Fibroblast of skin of left biceps (primary cell): Measurements from ENCODE around the gene STPG1.

ENCODE experiments used
- DNase-seq, 2 experiments: peaks; one replicate each; pipeline ENCODE4 v3.0.0-alpha.2; 2013; ENCODE audit warnings: low read depth in 2 of 2

The STPG1 gene

DNA sequence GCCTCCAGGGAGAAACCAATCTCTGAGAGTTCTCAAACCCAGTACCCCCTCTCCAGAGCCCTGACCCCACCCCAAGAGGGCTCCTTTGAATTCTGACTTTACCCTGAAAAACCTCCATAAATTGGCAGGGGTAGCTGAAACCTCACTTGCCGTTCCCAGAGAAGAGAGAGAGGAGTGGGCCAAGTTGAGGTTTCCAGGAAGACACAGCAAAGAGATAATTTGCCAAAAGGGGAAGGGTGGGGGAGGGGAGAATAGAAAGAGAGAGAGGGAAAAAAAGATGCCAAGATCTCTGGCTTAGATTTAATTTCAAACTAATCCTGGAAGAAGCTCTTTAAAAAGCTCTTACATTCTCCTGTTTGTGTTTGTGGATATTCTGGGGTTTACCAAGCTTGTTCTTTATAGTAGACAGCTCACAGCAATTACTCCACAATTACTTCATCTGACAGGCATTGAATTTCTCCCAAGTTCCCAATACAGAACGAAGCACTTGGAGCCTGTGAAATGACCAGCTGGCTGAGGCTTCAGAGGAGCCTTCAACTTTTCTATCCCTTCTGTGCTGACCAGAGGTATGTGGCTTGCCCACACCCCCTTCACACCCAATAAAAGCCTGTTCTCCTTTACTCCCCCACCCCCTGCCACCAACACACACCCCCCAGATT, 95.5 kb downstream of the STPG1 start:
- peak in 1 of 2 experiments; percentile 25 for DNase-seq

DNA sequence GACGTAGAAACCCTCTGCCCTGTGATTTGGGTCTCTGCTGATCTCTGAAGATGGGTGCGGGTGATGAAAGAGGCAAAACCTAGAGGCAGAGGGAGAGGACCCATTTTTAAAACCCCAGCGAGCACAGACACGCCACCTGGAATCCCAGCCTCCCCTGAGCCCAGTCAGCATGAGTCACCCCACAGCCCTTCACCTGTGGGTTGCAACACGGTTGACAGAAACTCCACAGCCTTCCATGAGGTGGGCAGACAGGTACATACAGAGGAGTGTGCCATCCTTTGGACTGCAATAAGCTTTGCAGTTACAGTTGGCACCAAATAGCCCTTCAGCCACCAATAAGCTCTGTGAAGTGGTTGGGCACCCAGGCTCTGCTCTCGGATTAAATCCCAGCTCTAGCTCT, 96.5 kb downstream of the STPG1 start:
- no peak for DNase-seq

DNA sequence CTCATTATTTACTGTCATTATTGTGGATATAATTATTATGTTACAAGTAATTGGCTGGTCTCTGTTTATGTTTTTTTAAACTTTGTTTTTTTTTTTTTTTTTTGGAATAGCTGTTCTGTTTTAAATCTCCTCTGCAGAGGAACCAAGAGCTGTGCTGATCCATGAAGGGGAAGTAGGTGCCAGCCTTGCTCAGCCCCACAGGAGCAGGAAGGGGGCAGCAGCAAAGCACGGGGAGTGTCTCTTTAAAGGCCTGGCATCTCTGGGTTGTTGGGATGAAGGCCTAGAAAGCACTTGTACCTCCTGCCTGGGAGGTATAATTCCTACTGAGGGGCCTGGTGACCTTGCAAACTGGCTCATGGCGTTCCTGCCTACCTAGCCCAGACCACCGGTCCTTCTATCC, 96.9 kb downstream of the STPG1 start:
- no peak for DNase-seq

DNA sequence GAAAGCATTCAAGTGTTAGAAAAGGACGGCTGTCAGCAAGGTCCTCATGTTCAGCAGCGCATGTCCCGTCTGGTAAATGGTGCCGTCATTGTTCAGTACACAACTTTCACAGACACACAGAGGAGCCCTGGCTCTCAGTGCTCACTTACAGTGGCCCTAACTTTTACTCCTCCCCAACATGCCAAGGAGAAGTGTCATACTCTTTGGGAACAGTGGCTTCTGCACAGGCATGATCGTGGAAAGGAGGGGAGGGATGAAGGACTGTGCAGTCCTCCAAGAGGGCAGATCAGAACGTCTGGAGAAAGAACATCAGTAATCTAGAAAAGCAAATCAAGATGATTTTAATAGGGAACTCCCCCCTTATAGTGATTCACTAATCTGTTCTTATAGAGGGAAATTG, 98.2 kb downstream of the STPG1 start:
- DNase-seq = no peak

DNA sequence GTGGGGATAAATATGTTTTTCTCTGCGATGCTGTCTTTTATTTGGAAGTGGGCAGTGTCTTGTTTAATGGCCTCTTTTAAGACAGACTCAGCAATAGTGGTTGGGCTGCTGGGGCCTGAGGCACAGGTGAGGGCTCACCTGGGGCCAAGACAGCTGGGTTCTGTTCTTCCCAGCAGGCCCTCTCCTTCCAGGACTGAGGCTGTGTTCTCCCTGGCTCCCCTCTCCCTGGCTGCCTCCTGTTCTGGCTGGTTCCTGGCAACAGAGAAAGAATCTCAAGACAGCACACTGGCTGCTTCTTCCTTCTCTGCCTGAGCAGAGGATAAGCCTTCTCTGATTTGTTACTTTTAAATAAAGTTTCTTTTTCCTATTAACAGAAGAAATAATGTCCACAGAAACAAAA, 101.8 kb downstream of the STPG1 start:
- DNase-seq = no peak

DNA sequence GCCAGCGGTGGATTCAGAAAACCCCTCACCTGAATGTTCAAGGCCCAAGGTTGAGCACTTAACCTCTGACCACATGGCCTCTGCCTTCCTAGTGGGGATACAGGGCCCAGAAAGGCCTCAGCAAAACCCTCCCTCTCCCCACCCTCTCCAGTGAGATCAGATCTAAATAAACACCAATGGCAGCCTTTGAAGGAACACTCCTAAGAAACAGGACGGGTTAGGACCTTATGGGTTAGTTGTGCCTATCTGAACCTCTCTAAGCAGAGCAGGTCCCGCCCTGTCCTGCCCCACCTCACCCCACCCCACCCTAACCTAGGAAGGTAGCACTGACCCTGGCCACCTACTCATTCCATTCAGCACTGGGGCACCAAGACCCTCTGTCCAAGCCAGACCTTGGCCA, 102.3 kb downstream of the STPG1 start:
- DNase-seq = no peak

DNA sequence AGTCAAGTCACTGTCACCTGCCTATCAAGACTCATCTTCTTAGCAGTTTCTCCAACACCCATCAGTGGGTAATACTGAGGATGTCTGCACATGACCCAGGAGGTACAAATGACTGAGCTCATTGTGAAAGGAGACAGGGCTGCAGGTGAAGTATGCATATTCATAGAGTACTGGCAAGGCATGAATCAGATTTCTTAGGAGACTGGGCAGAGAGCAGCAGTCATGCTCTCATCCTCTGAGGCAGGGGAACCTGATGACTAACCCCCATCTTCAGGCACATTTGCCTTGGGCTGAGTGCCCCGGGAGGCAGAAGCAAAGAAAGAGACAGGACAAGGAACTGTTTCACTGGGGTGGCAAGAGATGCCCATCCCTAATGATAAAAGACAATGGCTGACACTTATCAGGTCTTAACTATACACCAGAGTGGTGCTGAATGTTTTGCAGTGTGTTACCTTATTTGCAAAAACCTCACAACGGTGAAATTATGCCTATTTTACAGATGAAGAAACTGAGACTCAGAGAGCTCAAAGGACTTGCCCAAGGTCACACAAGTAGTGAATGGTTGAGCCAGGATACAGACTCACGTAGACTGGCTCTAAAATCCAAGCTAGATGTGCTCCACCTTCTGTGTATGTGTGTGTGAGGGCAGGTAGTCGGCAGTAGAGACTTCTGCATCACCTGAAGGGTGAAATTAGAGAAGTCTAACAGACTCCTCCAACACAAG, 103.7 kb downstream of the STPG1 start:
- no peak for DNase-seq

DNA sequence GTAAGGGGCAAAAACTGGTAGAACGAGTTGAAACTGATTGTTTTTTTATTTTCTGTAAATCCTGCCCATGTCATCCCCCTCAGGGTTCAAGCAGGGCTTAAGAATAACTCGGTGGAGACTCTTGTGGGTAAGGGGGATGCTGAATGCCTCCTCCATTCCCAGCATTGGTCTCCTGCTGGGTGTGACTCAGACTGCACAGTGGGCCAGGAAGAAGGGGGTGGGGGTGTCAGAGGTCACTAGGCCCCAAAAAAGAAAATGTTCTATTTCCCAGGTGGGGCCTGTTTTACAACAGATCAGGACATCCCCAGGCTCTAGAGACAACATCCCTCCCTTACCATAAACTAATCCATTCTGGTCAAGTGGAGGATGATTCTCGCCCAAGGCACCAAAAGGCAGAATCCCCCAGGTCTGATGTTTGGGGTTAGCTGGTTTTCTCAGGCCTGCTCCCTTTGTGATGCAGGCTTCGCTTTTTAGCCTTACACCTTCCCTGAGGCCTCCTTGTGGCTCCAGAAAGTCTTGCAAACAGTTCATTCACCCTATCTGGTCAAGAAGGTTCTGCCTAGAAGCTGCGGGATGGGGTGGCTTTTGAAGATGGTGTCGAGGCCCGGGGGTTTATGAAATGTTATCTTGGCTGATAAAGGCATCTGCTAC, 105.1 kb downstream of the STPG1 start:
- DNase-seq = no peak
